ENCODE measurements around the gene NYAP2.

Gene NYAP2

GRCh38 chr2:225526760-225527390 lies 127.4 kb downstream of the NYAP2 start:
- H3K9me3 Mint-ChIP-seq, result no peaks in the 10 kb centered on the region
- H3K4me3 Mint-ChIP-seq, result no peak overlapping the region
- H3K4me1 Mint-ChIP-seq (ENCODE audit: low read depth), result no peaks in the 10 kb centered on the region
- H3K27ac Mint-ChIP-seq, result no peak overlapping the region
- H3K36me3 Mint-ChIP-seq (ENCODE audit: low read depth), result no peaks in the 10 kb centered on the region
- no peaks in the 10 kb centered on the region for H3K27me3 Mint-ChIP-seq (ENCODE audit: low read depth)

GRCh38 chr2:225531559-225531958 lies 132.0 kb downstream of the NYAP2 start:
- Mint-ChIP-seq H3K4me3 (no peak overlapping the region), H3K36me3 (ENCODE audit: low read depth) (no peaks in the 10 kb centered on the region), H3K4me1 (ENCODE audit: low read depth) (no peaks in the 10 kb centered on the region), H3K27ac (no peak overlapping the region), H3K27me3 (ENCODE audit: low read depth) (no peaks in the 10 kb centered on the region), H3K9me3 (no peaks in the 10 kb centered on the region)

GRCh38 chr2:225532096-225532495 lies 132.6 kb downstream of the NYAP2 start:
- H3K27ac Mint-ChIP-seq, result no peak overlapping the region
- no peaks in the 10 kb centered on the region for H3K36me3 Mint-ChIP-seq (ENCODE audit: low read depth)
- no peak overlapping the region for H3K4me3 Mint-ChIP-seq
- H3K9me3 Mint-ChIP-seq, result no peaks in the 10 kb centered on the region
- H3K4me1 Mint-ChIP-seq (ENCODE audit: low read depth), result no peaks in the 10 kb centered on the region
- H3K27me3 Mint-ChIP-seq (ENCODE audit: low read depth), result no peaks in the 10 kb centered on the region

- no peak overlapping the region for H3K4me3 Mint-ChIP-seq
Measured at GRCh38 chr2:225534037-225534436, 134.5 kb downstream of the NYAP2 start.

GRCh38 chr2:225534697-225535096 lies 135.2 kb downstream of the NYAP2 start:
- no peaks in the 10 kb centered on the region for H3K4me1 Mint-ChIP-seq (ENCODE audit: low read depth)
- no peaks in the 10 kb centered on the region for H3K9me3 Mint-ChIP-seq
- no peaks in the 10 kb centered on the region for H3K27me3 Mint-ChIP-seq (ENCODE audit: low read depth)
- no peak overlapping the region for H3K4me3 Mint-ChIP-seq
- no peaks in the 10 kb centered on the region for H3K36me3 Mint-ChIP-seq (ENCODE audit: low read depth)
- no peak overlapping the region for H3K27ac Mint-ChIP-seq

More at GRCh38 chr2:225534037-225534436, 134.5 kb downstream of the NYAP2 start:
- H3K27ac Mint-ChIP-seq, result no peak overlapping the region
- no peaks in the 10 kb centered on the region for H3K36me3 Mint-ChIP-seq (ENCODE audit: low read depth)
- no peaks in the 10 kb centered on the region for H3K4me1 Mint-ChIP-seq (ENCODE audit: low read depth)
- H3K27me3 Mint-ChIP-seq (ENCODE audit: low read depth), result no peaks in the 10 kb centered on the region
- H3K9me3 Mint-ChIP-seq, result no peaks in the 10 kb centered on the region

GRCh38 chr2:225536036-225536435 lies 136.5 kb downstream of the NYAP2 start:
- no peak overlapping the region for H3K27ac Mint-ChIP-seq
- no peak overlapping the region for H3K4me3 Mint-ChIP-seq
- no peaks in the 10 kb centered on the region for H3K27me3 Mint-ChIP-seq (ENCODE audit: low read depth)
- H3K4me1 Mint-ChIP-seq (ENCODE audit: low read depth), result no peaks in the 10 kb centered on the region
- no peaks in the 10 kb centered on the region for H3K36me3 Mint-ChIP-seq (ENCODE audit: low read depth)
- H3K9me3 Mint-ChIP-seq, result no peaks in the 10 kb centered on the region

- no peak overlapping the region for H3K27ac Mint-ChIP-seq
- no peaks in the 10 kb centered on the region for H3K9me3 Mint-ChIP-seq
- H3K27me3 Mint-ChIP-seq (ENCODE audit: low read depth), result no peaks in the 10 kb centered on the region
- H3K36me3 Mint-ChIP-seq (ENCODE audit: low read depth), result no peaks in the 10 kb centered on the region
- no peaks in the 10 kb centered on the region for H3K4me1 Mint-ChIP-seq (ENCODE audit: low read depth)
- no peak overlapping the region for H3K4me3 Mint-ChIP-seq
Measured at GRCh38 chr2:225543626-225544025, 144.1 kb downstream of the NYAP2 start.

- Mint-ChIP-seq H3K4me1 (ENCODE audit: low read depth) (no peaks in the 10 kb centered on the region), H3K27ac (no peak overlapping the region), H3K4me3 (no peak overlapping the region), H3K36me3 (ENCODE audit: low read depth) (no peaks in the 10 kb centered on the region), H3K27me3 (ENCODE audit: low read depth) (peaks cover 6% of the 10 kb centered on the region), H3K9me3 (no peaks in the 10 kb centered on the region)
Measured at GRCh38 chr2:225556461-225556860, 157.0 kb downstream of the NYAP2 start.

- Mint-ChIP-seq H3K27me3 (ENCODE audit: low read depth) (peaks cover 13% of the 10 kb centered on the region), H3K4me3 (no peak overlapping the region), H3K36me3 (ENCODE audit: low read depth) (no peaks in the 10 kb centered on the region), H3K4me1 (ENCODE audit: low read depth) (no peaks in the 10 kb centered on the region), H3K27ac (no peak overlapping the region), H3K9me3 (no peaks in the 10 kb centered on the region)
Measured at GRCh38 chr2:225558399-225559071, 159.0 kb downstream of the NYAP2 start.

- no peak overlapping the region for H3K4me3 Mint-ChIP-seq
- no peaks in the 10 kb centered on the region for H3K36me3 Mint-ChIP-seq (ENCODE audit: low read depth)
- peaks cover 14% of the 10 kb centered on the region for H3K27me3 Mint-ChIP-seq (ENCODE audit: low read depth)
- H3K4me1 Mint-ChIP-seq (ENCODE audit: low read depth), result no peaks in the 10 kb centered on the region
- no peaks in the 10 kb centered on the region for H3K9me3 Mint-ChIP-seq
- no peak overlapping the region for H3K27ac Mint-ChIP-seq
Measured at GRCh38 chr2:225559072-225559415, 159.5 kb downstream of the NYAP2 start.

- no peak overlapping the region for H3K4me3 Mint-ChIP-seq
- H3K27me3 Mint-ChIP-seq (ENCODE audit: low read depth), result peaks cover 11% of the 10 kb centered on the region
- no peak overlapping the region for H3K27ac Mint-ChIP-seq
- H3K4me1 Mint-ChIP-seq (ENCODE audit: low read depth), result no peaks in the 10 kb centered on the region
- H3K9me3 Mint-ChIP-seq, result no peaks in the 10 kb centered on the region
- no peaks in the 10 kb centered on the region for H3K36me3 Mint-ChIP-seq (ENCODE audit: low read depth)
Measured at GRCh38 chr2:225566798-225567197, 167.3 kb downstream of the NYAP2 start.

- H3K4me3 Mint-ChIP-seq, result no peak overlapping the region
- no peak overlapping the region for H3K27ac Mint-ChIP-seq
- no peaks in the 10 kb centered on the region for H3K4me1 Mint-ChIP-seq (ENCODE audit: low read depth)
- no peaks in the 10 kb centered on the region for H3K9me3 Mint-ChIP-seq
- no peaks in the 10 kb centered on the region for H3K36me3 Mint-ChIP-seq (ENCODE audit: low read depth)
- peaks cover 3% of the 10 kb centered on the region for H3K27me3 Mint-ChIP-seq (ENCODE audit: low read depth)
Measured at GRCh38 chr2:225569995-225570394, 170.5 kb downstream of the NYAP2 start.

GRCh38 chr2:225573603-225574002 lies 174.1 kb downstream of the NYAP2 start:
- no peak overlapping the region for H3K27ac Mint-ChIP-seq
- H3K4me3 Mint-ChIP-seq, result no peak overlapping the region
- H3K9me3 Mint-ChIP-seq, result no peaks in the 10 kb centered on the region
- H3K27me3 Mint-ChIP-seq (ENCODE audit: low read depth), result no peaks in the 10 kb centered on the region
- no peaks in the 10 kb centered on the region for H3K4me1 Mint-ChIP-seq (ENCODE audit: low read depth)
- no peaks in the 10 kb centered on the region for H3K36me3 Mint-ChIP-seq (ENCODE audit: low read depth)

- no peaks in the 10 kb centered on the region for H3K9me3 Mint-ChIP-seq
- H3K36me3 Mint-ChIP-seq (ENCODE audit: low read depth), result no peaks in the 10 kb centered on the region
- no peaks in the 10 kb centered on the region for H3K27me3 Mint-ChIP-seq (ENCODE audit: low read depth)
Measured at GRCh38 chr2:225574582-225575138, 175.2 kb downstream of the NYAP2 start.

GRCh38 chr2:225581135-225581534 lies 181.6 kb downstream of the NYAP2 start:
- Mint-ChIP-seq H3K4me1 (ENCODE audit: low read depth) (no peaks in the 10 kb centered on the region), H3K27me3 (ENCODE audit: low read depth) (no peaks in the 10 kb centered on the region), H3K4me3 (no peak overlapping the region), H3K36me3 (ENCODE audit: low read depth) (no peaks in the 10 kb centered on the region), H3K9me3 (no peaks in the 10 kb centered on the region), H3K27ac (no peak overlapping the region)

More at GRCh38 chr2:225574582-225575138, 175.2 kb downstream of the NYAP2 start:
- H3K4me1 Mint-ChIP-seq (ENCODE audit: low read depth), result no peaks in the 10 kb centered on the region
- no peak overlapping the region for H3K27ac Mint-ChIP-seq
- no peak overlapping the region for H3K4me3 Mint-ChIP-seq
